Stimulated activated naive CD4-positive, alpha-beta T cell (primary cell): ENCODE data around the gene ADRA2B.

Experiments used
- DNase-seq, 6 experiments: peaks; one replicate each; lab custom pipeline; 2025; lab: John Stamatoyannopoulos, UW

The ADRA2B gene

GRCh38 chr2:96105994-96106715, 10.2 kb downstream of the ADRA2B start:
- DNase-seq, result no peak

GRCh38 chr2:96105152-96105915, 11.0 kb downstream of the ADRA2B start:
- no peak for DNase-seq

GRCh38 chr2:96104487-96104861, 11.9 kb downstream of the ADRA2B start:
- DNase-seq, result no peak

GRCh38 chr2:96103761-96104486, 12.4 kb downstream of the ADRA2B start:
- no peak for DNase-seq

- no peak for DNase-seq
These were observed 13.2 kb downstream of the ADRA2B start for GRCh38 chr2:96103187-96103601.

GRCh38 chr2:96102596-96103186, 13.7 kb downstream of the ADRA2B start:
- DNase-seq, result no peak

- DNase-seq, result no peak
These were observed 15.5 kb downstream of the ADRA2B start for GRCh38 chr2:96100893-96101304.

- no peak for DNase-seq
These were observed 16.2 kb downstream of the ADRA2B start for GRCh38 chr2:96099861-96100798.

- no peak for DNase-seq
These were observed 17.3 kb downstream of the ADRA2B start for GRCh38 chr2:96098900-96099590.

- DNase-seq, result no peak
These were observed 18.2 kb downstream of the ADRA2B start for GRCh38 chr2:96097951-96098823.

- DNase-seq, result no peak
These were observed 18.9 kb downstream of the ADRA2B start for GRCh38 chr2:96097441-96097840.

- DNase-seq, result no peak
These were observed 21.2 kb downstream of the ADRA2B start for GRCh38 chr2:96095116-96095636.

- no peak for DNase-seq
These were observed 22.8 kb downstream of the ADRA2B start for GRCh38 chr2:96093528-96093927.

GRCh38 chr2:96092951-96093350, 23.4 kb downstream of the ADRA2B start:
- DNase-seq, result no peak

- DNase-seq, result no peak
These were observed 23.8 kb downstream of the ADRA2B start for GRCh38 chr2:96092573-96092877.

- DNase-seq, result no peak
These were observed 24.4 kb downstream of the ADRA2B start for GRCh38 chr2:96091711-96092572.

- no peak for DNase-seq
These were observed 25.1 kb downstream of the ADRA2B start for GRCh38 chr2:96091141-96091710.

- DNase-seq, result no peak
These were observed 26.0 kb downstream of the ADRA2B start for GRCh38 chr2:96090196-96090926.
